ENCODE results near the gene GPR139. TPM values are rescaled to one million over a fixed set of nuclear protein-coding genes. Genes with fewer than 3 reads are reported as not detected.

GPR139 gene
- total RNA-seq, result not detected
- 0.50 TPM for polyA plus RNA-seq (2013, experiment 1 of 2)
- polyA plus RNA-seq (2013, experiment 2 of 2), result 0.46 TPM
- long read RNA-seq, experiment 1, result 0 reads
- long read RNA-seq, experiment 2, result 0 reads
- long read RNA-seq, experiment 3, result 0 reads
- long read RNA-seq, experiment 4, result 0 reads

DNA sequence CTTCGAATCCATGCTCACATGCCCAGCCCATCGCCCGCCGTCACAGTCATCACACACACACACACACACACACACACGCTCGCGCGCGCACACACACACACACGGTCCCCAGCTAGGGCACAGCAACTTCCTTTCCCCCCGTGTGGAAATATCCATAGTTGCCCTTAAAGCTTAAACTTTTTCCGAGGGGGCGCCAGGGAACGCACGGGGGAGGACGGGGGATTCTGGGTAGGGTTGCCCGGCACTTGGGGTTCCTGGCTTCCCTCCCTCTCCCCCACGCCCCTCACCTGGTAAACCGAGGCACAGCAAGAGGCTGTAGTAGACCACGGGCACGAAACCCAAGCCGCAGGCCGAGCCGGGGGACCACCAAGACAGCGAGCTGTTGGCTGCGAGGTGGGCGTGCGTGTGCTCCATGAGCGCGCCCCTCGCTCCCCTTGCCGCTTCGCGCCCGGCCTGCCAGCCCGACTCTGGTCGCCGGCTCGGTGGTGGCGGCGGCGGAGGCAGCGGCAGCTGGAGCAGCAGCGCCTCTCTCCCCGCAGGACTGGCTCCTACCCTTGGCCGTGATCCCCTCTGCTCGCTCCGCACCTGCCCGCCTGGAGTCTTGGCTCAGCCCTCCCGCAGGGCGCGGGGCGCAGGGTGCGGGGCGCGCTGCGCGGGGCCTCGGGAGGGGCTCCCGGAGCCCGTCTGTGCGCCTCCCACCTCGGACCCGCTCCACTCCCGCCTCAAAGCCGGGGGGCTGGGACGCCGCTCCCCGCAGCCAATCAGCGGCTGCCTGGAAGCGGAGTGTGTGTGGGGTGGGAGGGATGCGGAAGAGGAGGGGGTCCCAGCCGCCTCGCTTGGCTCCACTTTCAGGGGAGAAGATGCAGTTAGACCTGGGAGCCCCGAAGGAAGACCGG is at the start of gene GPR139:
GPR139 (minus strand) TSS at position 688 of the 896 bp plus-strand sequence; CDS start at position 414, 274 bp downstream.
- Histone ChIP-seq H3K4me1 (ENCODE audit: control insufficient read depth, insufficient read depth, low read length) (no peaks in the 10 kb centered on the region), H3K27ac (ENCODE audit: low read depth, low read length) (no peak within 1 kb of the TSS), H3K36me3 (ENCODE audit: control insufficient read depth, insufficient read depth, low read length) (no peaks in the 10 kb centered on the region), H3K9ac (ENCODE audit: extremely low read depth, low read length, poor library complexity, severe bottlenecking) (no peak within 1 kb of the TSS), H3K4me3 (ENCODE audit: low read length) (peak within 1 kb of the TSS; percentile 77), H3K27me3 (ENCODE audit: control insufficient read depth, insufficient read depth, low read length, poor library complexity, severe bottlenecking) (peaks cover 71% of the 10 kb centered on the region), H3K9me3 (ENCODE audit: control insufficient read depth, low read length) (no peaks in the 10 kb centered on the region)
- H3K27ac Mint-ChIP-seq, result no peak within 1 kb of the TSS
- H3K27me3 Mint-ChIP-seq (ENCODE audit: insufficient read depth), result peaks cover 79% of the 10 kb centered on the region
- peak; percentile 84 for DNase-seq
- peaks cover 5% of the 10 kb centered on the region for H3K9me3 Mint-ChIP-seq
- no peaks in the 10 kb centered on the region for H3K36me3 Mint-ChIP-seq (ENCODE audit: low read depth)
- WGBS, 2 experiments (ENCODE audit: insufficient coverage in 1 of 2, insufficient read length in 1 of 2), result 0 to 2% methylated on average over 8 to 75 of the region's 76 CpGs
- TF ChIP-seq CTCF (conservative IDR thresholded peaks at IDR 0.05), result no peak
- H3K4me1 Mint-ChIP-seq, result peaks cover 8% of the 10 kb centered on the region
- H3K4me3 Mint-ChIP-seq, result peak within 1 kb of the TSS; percentile 51

GRCh38 chr16:20122011-20122410 is 48.3 kb upstream of the GPR139 start:
- Mint-ChIP-seq H3K27ac (no peak overlapping the region), H3K9me3 (peaks cover 13% of the 10 kb centered on the region), H3K4me1 (peaks cover 3% of the 10 kb centered on the region), H3K36me3 (ENCODE audit: low read depth) (no peaks in the 10 kb centered on the region), H3K27me3 (ENCODE audit: insufficient read depth) (peaks cover 15% of the 10 kb centered on the region), H3K4me3 (no peak overlapping the region)
- Histone ChIP-seq H3K4me3 (ENCODE audit: low read length) (no peak overlapping the region), H3K27me3 (ENCODE audit: control insufficient read depth, insufficient read depth, low read length, poor library complexity, severe bottlenecking) (no peaks in the 10 kb centered on the region), H3K4me1 (ENCODE audit: control insufficient read depth, insufficient read depth, low read length) (no peaks in the 10 kb centered on the region), H3K9ac (ENCODE audit: extremely low read depth, low read length, poor library complexity, severe bottlenecking) (no peak overlapping the region), H3K27ac (ENCODE audit: low read depth, low read length) (no peak overlapping the region), H3K36me3 (ENCODE audit: control insufficient read depth, insufficient read depth, low read length) (no peaks in the 10 kb centered on the region), H3K9me3 (ENCODE audit: control insufficient read depth, low read length) (peaks cover 9% of the 10 kb centered on the region)
- 94 to 95% methylated on average over 7 to 8 of the region's 8 CpGs for WGBS, 2 experiments (ENCODE audit: insufficient coverage in 1 of 2, insufficient read length in 1 of 2)
- no peak for DNase-seq
- no peak for TF ChIP-seq CTCF (conservative IDR thresholded peaks at IDR 0.05)

- no peaks in the 10 kb centered on the region for H3K4me1 ChIP-seq (ENCODE audit: control insufficient read depth, insufficient read depth, low read length)
- H3K27ac ChIP-seq (ENCODE audit: low read depth, low read length), result no peak overlapping the region
- no peaks in the 10 kb centered on the region for H3K36me3 ChIP-seq (ENCODE audit: control insufficient read depth, insufficient read depth, low read length)
- H3K9me3 ChIP-seq (ENCODE audit: control insufficient read depth, low read length), result no peaks in the 10 kb centered on the region
- no peak overlapping the region for H3K27ac Mint-ChIP-seq
- no peaks in the 10 kb centered on the region for H3K27me3 ChIP-seq (ENCODE audit: control insufficient read depth, insufficient read depth, low read length, poor library complexity, severe bottlenecking)
- no peak for DNase-seq
- no peaks in the 10 kb centered on the region for H3K36me3 Mint-ChIP-seq (ENCODE audit: low read depth)
- peaks cover 2% of the 10 kb centered on the region for H3K27me3 Mint-ChIP-seq (ENCODE audit: insufficient read depth)
- 89 to 90% methylated on average over 8 of the region's 8 CpGs for WGBS, 2 experiments (ENCODE audit: insufficient coverage in 1 of 2, insufficient read length in 1 of 2)
- no peak overlapping the region for H3K4me3 ChIP-seq (ENCODE audit: low read length)
- no peak overlapping the region for H3K9ac ChIP-seq (ENCODE audit: extremely low read depth, low read length, poor library complexity, severe bottlenecking)
- H3K4me1 Mint-ChIP-seq, result peaks cover 3% of the 10 kb centered on the region
- H3K4me3 Mint-ChIP-seq, result no peak overlapping the region
- H3K9me3 Mint-ChIP-seq, result no peaks in the 10 kb centered on the region
- TF ChIP-seq CTCF (conservative IDR thresholded peaks at IDR 0.05), result no peak
Measured at GRCh38 chr16:20114356-20114755, 40.7 kb upstream of the GPR139 start.

All from endodermal cell (in vitro differentiated cells).